NCI-H128 (cell line): ENCODE data around the gene NDUFS6.
"Not testable (repeated sequence)": the region's sequence is repeated elsewhere in the genome, so short reads cannot be mapped to it uniquely, and the experiment has no call there.

Source experiments
- DNase-seq: peaks from one replicate; lab custom pipeline; 2025; ENCODE audit not compliant: unreplicated experiment; lab: John Stamatoyannopoulos, UW

The NDUFS6 gene

GRCh38 chr5:1796371-1797102, 4.7 kb upstream of the NDUFS6 start:
- DNase-seq = no peak

GRCh38 chr5:1797103-1797800, 4.0 kb upstream of the NDUFS6 start:
- no peak for DNase-seq

GRCh38 chr5:1797855-1798254, 3.4 kb upstream of the NDUFS6 start:
- no peak for DNase-seq

GRCh38 chr5:1798589-1798988, 2.6 kb upstream of the NDUFS6 start:
- DNase-seq = not testable (repeated sequence)

- DNase-seq = no peak
Observed at GRCh38 chr5:1799110-1799601, 2.1 kb upstream of the NDUFS6 start.

GRCh38 chr5:1799602-1800471, 1.4 kb upstream of the NDUFS6 start, which contains the start of gene MRPL36:
Gene MRPL36 (minus strand): TSS chr5:1799837. CDS start chr5:1798935, 902 bp downstream.
- DNase-seq = peak; percentile 80

GRCh38 chr5:1800472-1801221, 560 bp upstream of the NDUFS6 start:
- peak; percentile 74 for DNase-seq

- DNase-seq = no peak
Observed at GRCh38 chr5:1801967-1802295, 724 bp downstream of the NDUFS6 start.

- DNase-seq = no peak
Observed at GRCh38 chr5:1803192-1803591, 2.0 kb downstream of the NDUFS6 start.

GRCh38 chr5:1804001-1804690, 2.9 kb downstream of the NDUFS6 start:
- no peak for DNase-seq

GRCh38 chr5:1805326-1805725, 4.1 kb downstream of the NDUFS6 start:
- no peak for DNase-seq

GRCh38 chr5:1805736-1806135, 4.5 kb downstream of the NDUFS6 start:
- no peak for DNase-seq

- no peak for DNase-seq
Observed at GRCh38 chr5:1806199-1806598, 5.0 kb downstream of the NDUFS6 start.

- DNase-seq = no peak
Observed at GRCh38 chr5:1806974-1807373, 5.8 kb downstream of the NDUFS6 start.

GRCh38 chr5:1807451-1808185, 6.4 kb downstream of the NDUFS6 start:
- DNase-seq = no peak

GRCh38 chr5:1808439-1808838, 7.2 kb downstream of the NDUFS6 start:
- no peak for DNase-seq

GRCh38 chr5:1809416-1810035, 8.3 kb downstream of the NDUFS6 start:
- no peak for DNase-seq

- no peak for DNase-seq
Observed at GRCh38 chr5:1810581-1811101, 9.4 kb downstream of the NDUFS6 start.
